AG09319 (cell line): ENCODE results near the gene CMTM2.
A peak's percentile ranks its signal among the peaks of the same experiment; 100 is the strongest.

Experiments used
- DNase-seq: peaks from one replicate; pipeline ENCODE4 v3.0.0-alpha.2; 2010; ENCODE audit warnings: low read depth; ENCODE audit errors: extremely low read depth
- TF ChIP-seq, protein P1 (sequence below): IDR thresholded peaks from 2 replicates; pipeline ENCODE4 v1.5.1; 2011; ENCODE audit warnings: low read depth, mild to moderate bottlenecking, inconsistent platforms, low read length, moderate library complexity

The CMTM2 gene

DNA sequence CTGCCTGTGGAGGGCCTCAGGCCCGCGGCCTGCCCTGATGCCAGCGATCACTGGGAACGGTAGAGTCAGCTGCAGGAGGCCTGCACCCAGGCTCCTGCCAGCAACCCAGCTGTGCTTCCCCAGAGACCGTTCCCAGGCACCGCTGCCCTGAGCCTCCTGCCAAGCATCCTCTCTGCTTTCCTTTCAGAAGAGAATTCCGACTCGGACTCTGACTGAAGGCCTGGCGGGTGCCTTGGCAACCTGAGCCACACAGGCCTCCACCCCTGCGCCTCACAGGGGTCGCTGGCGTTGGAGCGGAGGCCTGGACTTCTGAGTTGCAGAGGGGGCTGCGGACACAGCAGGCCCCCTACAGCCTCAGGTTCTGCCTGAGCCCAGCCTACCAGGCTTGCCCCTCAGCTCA is 33.2 kb downstream of the CMTM2 start:
- DNase-seq: no peak
- TF ChIP-seq, protein P1, sequence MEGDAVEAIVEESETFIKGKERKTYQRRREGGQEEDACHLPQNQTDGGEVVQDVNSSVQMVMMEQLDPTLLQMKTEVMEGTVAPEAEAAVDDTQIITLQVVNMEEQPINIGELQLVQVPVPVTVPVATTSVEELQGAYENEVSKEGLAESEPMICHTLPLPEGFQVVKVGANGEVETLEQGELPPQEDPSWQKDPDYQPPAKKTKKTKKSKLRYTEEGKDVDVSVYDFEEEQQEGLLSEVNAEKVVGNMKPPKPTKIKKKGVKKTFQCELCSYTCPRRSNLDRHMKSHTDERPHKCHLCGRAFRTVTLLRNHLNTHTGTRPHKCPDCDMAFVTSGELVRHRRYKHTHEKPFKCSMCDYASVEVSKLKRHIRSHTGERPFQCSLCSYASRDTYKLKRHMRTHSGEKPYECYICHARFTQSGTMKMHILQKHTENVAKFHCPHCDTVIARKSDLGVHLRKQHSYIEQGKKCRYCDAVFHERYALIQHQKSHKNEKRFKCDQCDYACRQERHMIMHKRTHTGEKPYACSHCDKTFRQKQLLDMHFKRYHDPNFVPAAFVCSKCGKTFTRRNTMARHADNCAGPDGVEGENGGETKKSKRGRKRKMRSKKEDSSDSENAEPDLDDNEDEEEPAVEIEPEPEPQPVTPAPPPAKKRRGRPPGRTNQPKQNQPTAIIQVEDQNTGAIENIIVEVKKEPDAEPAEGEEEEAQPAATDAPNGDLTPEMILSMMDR: no peak

DNA sequence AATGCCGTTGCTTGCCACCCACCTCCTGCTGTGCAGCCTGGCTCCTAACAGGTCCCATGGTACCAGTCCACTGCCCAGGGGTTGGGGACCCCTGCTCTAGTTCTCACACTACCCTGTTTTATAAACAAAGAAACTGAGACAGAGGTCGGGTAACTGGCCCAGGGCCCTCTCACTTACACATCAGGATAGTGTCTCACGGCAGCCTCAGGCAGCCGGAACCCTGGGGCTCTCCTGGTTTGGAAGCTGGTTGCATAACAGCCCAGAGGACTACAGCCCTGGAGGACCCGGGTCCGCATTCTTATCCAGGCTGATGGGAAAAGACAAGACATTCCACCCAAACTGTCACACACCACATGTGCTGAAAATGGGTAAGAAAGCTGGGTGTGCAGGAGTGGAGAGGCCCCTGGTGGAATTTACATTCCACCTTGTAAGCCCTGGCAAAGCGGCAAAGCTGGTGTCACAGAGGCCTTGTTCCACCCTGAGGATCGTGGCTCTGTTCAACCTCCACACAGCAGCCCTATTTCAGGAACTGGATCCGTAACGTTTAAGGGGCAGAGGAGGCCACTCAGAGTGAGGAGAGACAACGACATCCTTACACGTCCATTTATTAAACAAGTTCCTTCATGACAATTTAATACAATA is 35.0 kb downstream of the CMTM2 start:
- TF ChIP-seq, protein P1: no peak
- DNase-seq: no peak

DNA sequence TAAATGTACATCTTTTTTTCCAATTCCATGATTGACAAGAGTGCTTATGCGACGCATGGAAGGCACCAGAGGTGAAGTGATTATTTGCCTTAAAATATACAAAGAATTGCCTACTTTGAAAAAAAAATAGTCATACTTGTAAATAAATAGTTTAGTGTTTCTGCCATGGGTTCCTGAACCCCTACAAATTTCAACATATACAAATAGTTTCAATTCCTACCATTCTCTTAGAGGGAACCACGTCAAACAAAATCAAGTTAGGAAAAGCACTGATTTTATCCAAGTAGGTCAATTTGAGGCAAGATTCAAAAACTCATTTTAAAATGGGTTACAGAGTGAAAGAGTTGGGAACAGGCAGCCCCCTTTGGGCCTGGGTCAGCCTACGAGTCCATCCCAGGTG is 36.9 kb downstream of the CMTM2 start:
- TF ChIP-seq, protein P1: no peak
- DNase-seq: no peak

DNA sequence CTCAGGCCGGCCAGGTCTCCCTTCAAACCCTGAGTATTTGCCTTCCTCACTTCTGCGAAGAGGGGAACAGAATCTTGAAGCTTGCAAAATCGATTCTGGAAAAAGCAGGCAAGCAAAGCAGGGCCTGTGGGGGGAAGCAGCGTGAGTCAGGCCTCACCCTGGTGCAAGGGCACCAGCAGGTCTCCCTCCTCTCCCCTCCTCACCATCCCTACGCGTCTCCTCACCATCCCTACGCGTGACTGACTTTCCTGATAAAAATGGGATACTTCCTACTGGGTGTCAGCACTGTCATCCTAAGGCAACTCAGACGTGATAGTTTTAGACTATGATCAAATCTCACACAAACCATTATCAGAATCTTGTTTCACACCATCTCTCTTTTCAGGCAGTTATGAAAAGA is 37.3 kb downstream of the CMTM2 start:
- no peak for DNase-seq
- TF ChIP-seq, protein P1: no peak

DNA sequence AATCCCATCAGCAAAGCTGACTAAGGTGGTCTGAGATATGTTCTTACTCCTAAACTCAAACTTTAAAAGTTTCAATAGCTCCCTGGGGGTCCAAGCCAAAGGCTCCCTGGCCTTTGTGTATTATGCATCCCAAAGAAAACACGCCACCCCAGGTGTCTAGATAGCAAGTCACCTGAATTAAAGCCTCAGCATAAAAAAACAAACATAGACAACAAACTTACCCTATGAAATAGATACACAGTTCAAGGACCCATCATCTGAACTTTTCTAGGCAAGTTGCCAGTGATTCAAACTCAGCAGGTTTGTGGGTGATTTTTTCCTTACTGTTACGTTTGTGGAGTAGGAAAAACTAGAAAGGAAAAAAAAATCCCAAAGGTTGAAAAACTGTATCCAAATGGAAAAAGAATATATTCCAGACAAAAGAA is 37.8 kb downstream of the CMTM2 start:
- TF ChIP-seq, protein P1: no peak
- no peak for DNase-seq

DNA sequence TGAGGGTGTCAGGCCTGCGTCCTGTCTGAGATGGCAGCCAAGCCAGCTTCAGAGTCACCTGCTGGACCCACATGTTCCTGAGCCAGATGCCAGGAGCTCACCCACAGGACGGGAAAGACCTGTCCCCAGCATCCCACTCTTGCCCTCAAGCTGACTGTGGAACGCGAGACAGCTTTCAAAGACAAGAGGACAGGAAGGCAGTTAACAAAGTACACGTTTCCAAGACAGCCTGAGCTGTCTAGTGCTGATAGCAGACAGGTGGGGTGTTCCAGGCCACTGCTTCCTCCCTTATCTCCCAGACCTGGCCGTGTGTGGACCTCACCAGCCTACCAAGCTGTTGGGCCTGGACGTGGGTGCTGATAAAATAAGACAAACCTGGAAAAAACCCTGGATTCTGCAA is 38.5 kb downstream of the CMTM2 start:
- no peak for DNase-seq

DNA sequence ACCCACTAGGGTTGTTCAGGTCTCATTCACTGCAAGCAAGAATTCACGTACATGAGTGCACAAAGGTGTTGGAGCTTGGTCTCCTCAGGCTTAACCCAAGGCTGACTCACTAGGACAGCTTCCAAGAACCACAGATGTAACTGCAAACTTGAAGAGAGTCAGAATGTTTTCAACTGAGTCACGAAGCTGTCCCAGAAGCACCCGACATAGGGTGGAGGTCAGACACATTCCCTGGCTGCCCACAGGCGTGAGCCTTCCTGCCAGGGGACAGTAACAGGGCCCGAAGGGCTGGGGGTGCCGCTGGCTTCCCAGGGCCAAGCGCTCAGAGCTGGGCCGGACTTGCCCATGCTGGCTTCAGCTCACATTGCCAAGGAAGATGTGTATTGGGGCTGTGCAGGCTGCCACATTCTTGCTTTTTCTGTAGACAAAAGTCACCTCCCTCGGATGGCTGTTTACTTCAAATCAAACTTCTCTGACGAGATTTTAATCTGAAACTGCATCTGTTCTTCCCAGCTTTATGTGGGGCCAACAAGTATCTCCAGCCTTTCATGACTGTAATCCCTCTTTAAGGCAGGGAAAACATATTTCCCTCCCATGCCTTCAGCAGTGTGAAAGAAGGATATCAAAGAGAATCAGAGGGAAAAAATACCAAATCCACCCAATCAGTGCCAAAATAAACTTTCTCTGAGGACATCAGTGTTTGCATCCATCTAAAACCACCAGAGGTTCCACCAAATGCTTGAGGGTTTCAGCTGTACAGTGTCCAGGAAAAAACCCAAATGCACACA is 39.5 kb downstream of the CMTM2 start:
- TF ChIP-seq, protein P1: no peak
- peak; percentile 79 for DNase-seq

More for the DNA sequence above, 38.5 kb downstream of the CMTM2 start:
- TF ChIP-seq, protein P1: no peak
